GM19452 (cell line): ENCODE results near the gene SERPINA4.
"Not testable (repeated sequence)": the region's sequence is repeated elsewhere in the genome, so short reads cannot be mapped to it uniquely, and the experiment has no call there.

ENCODE experiments used
- ATAC-seq: cut with Tn5 transposase; IDR thresholded peaks from one replicate; pipeline ENCODE4 v1.9.1; 2021; ENCODE audit not compliant: unreplicated experiment

The SERPINA4 gene

DNA sequence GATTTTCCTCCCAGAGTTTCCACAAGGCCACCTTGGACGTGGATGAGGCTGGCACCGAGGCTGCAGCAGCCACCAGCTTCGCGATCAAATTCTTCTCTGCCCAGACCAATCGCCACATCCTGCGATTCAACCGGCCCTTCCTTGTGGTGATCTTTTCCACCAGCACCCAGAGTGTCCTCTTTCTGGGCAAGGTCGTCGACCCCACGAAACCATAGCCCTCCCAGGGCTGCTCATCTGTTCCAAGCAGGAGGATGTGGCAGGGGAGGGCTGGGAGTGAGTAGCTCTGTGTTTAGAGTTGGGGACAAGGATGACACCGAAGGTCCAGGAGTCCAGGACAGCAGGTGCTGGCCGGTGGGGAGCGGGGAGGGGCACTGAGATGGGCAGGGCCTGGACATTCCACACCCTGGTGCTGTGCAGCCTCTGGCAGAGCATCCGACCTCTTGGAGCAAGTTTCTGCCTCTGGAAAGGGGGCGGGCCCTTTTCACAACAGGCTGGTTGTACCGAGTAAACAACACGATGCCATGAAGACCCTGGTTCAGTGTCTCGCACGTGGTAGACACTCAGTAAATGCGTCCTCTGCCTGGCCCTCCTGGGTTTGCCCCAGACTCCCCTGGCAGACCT, 8.2 kb downstream of the SERPINA4 start:
- ATAC-seq, result no peak

DNA sequence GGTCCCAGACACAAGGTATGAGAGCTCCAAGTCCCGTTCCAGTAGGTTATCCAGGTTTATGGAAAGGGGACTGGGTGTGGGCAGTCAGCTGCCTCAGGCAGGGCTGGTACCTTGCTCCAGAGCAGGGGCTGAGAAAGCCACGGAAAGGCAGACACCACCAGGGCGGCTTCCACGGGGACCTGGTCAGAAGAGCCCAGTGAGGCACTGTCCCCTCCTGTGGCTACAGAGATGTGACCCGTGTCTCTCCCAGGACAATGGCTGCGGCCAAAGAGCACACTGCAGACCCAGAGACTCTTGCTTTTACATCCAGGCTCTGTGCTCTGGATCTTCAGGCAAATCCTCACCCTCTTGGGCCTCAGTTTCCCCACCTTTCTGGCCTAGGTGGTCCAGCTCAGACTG, 8.8 kb downstream of the SERPINA4 start:
- no peak for ATAC-seq

DNA sequence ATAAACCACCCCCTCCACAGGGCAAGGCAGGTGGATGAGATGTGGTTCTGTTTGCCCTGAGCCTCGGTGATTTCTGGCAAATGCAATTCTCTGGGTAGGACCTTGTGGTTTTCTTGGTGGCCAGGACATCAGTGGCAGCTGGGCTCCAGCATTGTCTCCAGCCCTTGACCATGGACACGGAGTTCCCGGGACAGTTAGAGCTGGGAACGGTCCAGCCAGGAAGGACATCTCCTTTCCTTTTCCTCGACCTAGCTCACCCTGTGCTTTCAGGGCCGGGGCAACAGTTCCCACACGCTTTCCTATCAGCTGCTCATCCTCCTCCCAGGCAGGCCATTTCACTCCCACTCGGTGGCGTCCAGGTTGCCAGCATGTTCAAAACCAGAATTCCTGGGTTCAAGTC, 9.2 kb downstream of the SERPINA4 start:
- ATAC-seq, result no peak

GRCh38 chr14:94571395-94571794, 10.2 kb downstream of the SERPINA4 start:
- ATAC-seq, result no peak

DNA sequence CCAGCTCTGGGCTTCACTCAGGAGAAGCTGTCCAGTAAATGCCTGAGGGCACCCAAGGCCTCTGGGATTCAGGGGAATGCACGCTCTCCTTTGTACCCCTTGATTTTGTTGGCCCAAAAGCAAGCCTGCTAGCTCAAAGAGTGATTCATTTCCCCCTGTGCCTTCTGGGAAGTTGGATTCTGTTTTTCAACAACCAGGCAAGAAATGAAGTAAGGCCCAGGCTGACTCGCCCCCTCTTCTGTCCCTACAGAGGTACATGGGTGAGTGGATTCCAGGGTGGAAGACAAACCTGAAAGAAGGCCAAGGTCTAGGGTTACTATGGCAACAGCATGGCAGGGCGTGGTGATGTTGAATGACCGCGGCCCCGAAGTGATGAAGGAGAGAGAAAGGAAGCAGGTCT, 10.7 kb downstream of the SERPINA4 start:
- no peak for ATAC-seq

- no peak for ATAC-seq
These were observed 11.5 kb downstream of the SERPINA4 start for GRCh38 chr14:94572637-94573303.

GRCh38 chr14:94573475-94574277, 12.4 kb downstream of the SERPINA4 start:
- ATAC-seq, result no peak

DNA sequence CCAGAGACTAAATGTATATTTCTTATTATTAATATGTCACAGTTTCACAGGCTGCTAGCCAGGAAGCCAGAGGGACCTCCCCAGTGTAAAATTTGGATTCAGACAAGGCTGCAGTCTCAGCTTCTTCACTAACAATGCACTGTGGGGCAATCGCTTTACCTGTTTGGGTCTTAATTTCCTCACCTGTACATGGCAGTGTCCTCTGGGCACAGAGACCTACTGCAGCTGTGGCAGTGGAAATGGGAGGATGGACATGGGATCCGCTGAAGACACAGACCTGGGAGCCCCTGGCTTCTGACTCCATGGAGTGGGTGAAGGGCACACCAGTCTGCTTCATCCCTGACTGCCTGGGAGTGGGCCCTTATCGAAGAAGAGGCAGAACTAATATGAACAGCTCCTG, 13.1 kb downstream of the SERPINA4 start:
- no peak for ATAC-seq

DNA sequence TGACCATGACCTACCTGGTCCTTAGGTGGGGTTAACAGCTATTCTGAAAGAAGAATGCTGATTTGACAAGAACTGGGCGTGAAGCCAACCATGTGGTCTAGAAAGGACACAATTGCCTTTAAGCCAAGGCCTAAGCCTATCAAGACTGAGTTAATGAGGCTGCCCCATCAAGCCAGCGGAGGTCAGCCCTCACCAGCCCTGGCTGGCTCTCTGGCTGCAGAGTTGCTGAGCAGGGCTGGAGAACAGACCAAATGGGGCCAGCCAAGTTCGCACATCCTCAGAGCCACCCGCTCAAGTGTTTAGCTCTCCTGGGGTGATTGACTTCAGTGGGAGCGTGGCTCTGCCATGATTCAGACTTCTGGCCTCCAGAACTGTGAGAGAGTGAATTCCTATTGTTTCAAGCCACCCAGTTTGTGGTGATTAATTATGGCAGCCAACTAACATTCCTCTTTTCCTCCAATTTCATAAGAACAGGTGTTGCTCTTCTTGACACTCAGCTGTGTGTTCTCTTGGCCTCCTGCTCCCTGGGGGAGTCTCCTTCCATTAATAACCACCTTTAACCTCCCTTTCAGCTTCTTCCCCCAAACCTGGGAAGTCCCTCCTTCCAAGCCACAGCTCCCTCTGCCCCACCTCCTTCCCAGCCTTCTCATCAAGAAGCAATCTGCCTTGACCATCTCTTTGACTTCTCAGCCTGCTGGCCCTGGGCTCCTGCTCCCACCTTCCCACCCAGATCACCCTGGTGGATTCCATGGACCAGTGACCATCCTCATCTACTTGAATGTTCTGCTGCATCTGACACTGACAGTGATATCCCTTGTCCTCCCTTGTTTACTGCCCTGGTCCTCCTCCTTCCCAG, 14.7 kb downstream of the SERPINA4 start:
- ATAC-seq, result no peak

- not testable (repeated sequence) for ATAC-seq
These were observed 16.2 kb downstream of the SERPINA4 start for GRCh38 chr14:94577472-94577871.

DNA sequence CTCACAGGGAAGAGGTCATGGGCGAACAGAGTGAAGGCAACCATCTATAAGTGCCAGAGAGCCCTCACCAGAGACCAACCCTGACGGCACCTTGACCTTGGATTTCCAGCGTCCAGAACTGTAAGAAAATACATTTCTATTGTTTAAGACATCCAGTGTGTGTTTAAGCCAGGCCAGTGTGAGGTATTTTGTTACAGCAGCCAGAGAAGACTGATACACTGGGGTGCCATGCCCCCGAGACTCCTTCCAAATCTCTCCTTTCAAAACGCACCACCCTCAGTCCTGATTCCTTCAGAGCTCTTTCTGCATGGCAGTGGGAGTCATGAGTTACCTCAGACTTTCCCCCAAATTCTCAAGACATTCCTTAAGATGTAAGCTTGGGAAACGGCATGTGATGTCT, 17.5 kb downstream of the SERPINA4 start:
- no peak for ATAC-seq

DNA sequence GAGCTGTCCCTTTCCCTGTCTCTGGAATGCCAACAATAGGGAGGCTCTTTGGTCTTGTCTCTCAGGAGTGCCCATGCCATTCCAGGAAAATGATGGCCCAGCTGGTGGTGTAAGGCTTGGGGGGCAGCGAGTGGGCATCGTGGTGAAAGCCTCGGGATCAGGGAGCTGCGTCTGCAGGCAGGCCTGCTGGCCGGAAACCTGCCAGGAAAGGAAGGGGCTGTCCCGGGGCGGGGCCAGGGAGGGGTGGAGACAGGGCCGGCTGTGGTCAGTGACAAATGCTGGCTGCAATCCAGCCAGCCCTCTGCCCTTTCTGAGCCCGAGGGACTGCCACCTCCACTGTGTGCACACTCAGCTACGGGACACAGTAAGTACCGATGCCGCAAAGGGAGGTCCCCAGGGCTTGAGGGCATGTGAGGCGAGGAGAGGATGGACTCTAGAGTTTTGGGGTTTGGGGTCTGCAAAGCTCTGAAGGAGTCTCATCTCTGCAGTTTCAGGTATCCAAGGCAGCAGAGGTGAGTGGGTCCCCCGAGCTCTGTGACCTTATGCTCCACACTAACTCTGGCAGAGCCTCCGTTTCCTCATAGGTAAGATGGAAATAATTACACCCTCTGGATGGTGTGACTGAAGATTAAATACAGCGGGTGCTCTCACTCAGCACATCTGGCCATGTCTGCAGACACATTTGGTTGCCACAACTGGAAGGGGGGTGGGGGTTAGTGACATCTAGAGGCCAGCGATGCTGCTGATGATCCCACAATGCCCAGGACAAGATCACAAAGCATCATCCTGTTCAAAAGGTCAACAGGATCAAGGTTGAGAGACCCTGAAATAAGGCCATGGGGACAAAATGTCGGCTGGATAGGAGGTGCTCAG, 20.1 kb downstream of the SERPINA4 start, which contains the start of gene SERPINA5:
SERPINA5 (plus strand) TSS at position 300 of the 873 bp plus-strand sequence. CDS start 5,937 bp downstream, outside the sequence.
- ATAC-seq, result no peak

GRCh38 chr14:94582199-94582750, 21.0 kb downstream of the SERPINA4 start:
- no peak for ATAC-seq

- ATAC-seq, result no peak
These were observed 21.6 kb downstream of the SERPINA4 start for GRCh38 chr14:94582851-94583250.

- ATAC-seq, result no peak
These were observed 22.3 kb downstream of the SERPINA4 start for GRCh38 chr14:94583557-94583956.

- ATAC-seq, result no peak
These were observed 23.5 kb downstream of the SERPINA4 start for GRCh38 chr14:94584591-94585280.

- no peak for ATAC-seq
These were observed 25.4 kb downstream of the SERPINA4 start for GRCh38 chr14:94586635-94587034.

GRCh38 chr14:94588311-94588710, 27.1 kb downstream of the SERPINA4 start:
- ATAC-seq, result no peak

- ATAC-seq, result no peak
These were observed 29.8 kb downstream of the SERPINA4 start for GRCh38 chr14:94591073-94591472.
